Measurements from ENCODE around the gene AFAP1L1.

The AFAP1L1 gene

DNA sequence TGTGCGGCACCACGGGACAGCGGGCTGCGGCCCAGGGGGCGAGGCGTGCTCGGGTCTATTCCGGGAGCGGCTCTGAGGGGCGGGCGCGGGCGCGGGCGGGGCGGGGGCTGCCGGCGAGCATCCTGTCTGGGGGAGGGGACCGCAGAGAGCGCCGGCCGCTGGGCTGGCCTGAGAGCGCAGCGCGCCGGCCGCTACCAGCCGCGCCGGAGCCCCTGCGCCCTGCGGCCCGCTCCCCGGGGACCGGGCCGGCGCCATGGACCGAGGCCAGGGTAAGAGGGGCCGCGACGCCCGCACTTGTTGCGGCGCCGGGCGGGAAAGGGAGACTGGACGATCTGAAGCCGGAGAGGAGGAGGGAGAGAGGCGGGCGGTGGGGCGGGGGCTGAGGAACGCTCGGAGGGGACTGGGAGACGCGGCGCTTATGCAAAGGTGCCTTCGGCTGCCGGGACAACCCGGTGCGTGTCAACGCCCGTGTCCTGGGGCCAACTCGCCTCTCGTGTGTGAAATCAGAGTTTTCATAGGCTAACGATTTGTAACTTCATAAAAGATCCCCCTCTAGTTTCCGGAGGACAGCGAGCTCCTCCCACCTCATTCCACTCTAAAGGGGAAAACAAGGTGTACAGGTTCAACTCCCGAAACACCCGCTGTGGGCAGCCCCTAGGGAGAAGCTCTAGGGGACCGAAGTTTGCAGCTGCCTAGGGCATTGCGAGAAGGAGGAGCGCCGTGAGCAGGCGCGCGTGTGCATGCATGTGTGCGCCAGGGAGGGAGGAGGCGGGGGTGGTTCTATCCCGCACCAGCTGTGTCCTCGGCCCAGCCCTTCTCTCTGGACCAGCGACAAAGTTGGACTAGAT is at the start of gene AFAP1L1:
Gene AFAP1L1 (plus strand): TSS at position 144 of the 848 bp plus-strand sequence. CDS start 110 bp downstream, at position 254.
- FAIRE-seq (peak; percentile 91), DNase-seq (ENCODE audit: low spot score) (peak; percentile 84)

DNA sequence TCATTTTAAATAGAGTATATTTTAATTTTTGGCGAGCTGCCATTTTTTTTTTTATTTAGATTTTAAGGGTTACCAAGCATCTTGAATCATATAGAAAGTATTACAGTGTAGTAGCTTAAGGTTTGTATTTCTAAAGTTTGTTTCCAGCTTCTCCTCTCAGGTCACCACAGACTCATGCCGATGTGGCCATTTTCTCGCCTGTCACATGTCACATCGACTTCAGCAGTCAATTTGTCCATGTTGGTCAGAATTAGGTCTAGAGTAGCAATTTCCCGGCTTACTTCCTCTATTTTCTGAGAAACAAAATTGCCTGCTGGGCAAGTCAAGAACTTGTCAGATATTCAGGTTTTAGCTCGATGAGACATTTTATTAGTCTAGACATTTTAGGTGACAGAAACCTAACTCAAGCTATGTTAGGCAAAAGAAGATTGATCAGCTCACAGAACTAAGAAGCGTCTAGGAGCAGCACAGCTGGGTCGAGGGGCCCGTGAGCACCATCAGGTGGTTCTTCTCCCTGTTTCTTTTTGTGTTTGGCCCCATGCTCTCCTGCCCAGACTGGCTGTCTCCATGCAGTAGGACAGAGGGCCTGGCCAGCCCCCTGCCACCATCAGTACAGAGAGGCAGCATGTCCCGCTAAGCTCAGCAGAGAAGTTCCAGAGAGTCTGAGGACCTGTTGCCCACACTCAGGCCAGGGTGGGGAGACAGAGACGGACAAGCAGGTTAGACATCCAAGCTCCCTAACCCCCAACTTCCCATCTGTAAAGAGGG is 48.4 kb upstream of the AFAP1L1 start:
- DNase-seq (ENCODE audit: low spot score) (no peak), FAIRE-seq (no peak)

DNA sequence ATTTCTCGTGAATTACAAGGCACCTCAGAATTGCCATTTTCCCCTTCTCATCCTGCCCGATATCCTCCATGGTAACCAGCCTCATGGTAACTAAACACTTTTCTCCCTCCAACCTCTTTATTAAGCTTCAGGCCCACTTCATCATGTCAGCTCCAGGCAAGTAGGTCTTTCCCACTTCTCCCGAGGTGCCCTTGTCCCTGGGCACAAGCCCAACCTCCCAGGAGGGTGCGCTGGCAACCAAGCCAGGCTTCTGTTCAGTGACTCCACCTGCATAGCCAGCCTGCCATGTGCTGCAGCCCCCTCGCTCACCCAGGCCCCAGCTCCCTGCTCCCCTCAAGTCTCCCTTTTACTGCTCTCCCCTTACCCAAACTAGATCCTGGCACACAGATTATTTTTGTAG is 47.4 kb upstream of the AFAP1L1 start:
- DNase-seq (ENCODE audit: low spot score): no peak
- no peak for FAIRE-seq

DNA sequence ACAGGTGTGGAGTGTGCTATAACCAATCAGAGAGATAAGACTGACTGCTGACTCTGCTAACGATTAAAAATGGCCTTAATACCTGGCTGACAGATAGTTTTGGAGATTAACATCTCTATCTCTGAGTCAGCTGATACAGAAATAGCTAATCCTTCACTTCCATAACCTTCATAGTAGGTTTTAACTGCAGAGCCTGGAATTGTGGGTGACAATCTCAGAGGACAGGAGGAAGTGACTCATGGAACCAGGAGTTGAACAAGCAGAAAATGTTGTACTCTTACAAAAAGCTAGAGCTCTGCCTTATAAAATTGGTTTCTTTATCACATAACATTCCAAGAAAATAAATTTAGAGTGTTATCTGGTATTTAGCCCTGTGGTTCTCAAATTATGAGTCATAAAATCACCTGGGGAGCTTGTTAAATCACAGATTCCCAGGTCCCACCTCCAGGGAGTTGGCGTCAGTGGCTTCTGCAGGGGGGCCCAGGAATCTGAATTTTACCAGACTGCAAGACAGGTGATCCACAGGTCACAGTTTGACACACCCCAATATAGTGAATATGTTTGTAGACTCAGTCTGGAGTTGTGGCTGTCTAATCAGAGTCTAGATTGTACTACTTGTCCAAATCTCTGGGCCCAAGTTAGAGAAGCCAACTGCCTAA is 44.4 kb upstream of the AFAP1L1 start:
- no peak for FAIRE-seq
- peak; percentile 52 for DNase-seq (ENCODE audit: low spot score)

DNA sequence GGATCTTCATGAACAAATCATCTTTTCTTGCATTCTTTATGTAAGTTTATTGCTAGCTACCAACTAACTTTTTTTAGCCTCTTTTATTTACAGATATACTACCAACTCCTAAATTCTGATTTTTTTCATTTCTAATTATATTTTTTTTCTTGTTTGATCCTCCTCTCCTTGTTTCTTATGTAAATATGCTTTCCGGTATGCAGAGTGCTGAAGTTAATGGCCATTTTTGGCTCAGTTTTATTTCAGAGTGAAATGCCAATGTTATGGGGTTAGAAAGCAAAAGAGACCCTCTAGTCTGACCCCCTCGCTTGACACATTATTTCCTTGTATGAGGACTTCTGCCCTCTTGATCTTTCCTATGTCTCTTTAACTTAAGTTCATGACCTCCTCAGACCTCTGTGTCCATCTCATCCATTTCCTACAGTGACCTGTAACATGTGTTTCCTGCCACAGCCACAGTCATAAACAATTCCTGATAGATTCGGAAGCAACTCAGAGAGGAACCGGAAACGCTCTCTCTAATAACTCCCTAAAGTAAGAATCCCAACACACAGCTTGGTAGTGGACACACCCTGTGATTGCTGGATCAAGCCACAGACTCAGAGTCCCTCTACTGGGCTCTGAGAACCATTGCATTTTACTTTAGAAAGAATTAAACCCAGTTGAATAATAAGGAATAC is 42.9 kb upstream of the AFAP1L1 start:
- FAIRE-seq: no peak

DNA sequence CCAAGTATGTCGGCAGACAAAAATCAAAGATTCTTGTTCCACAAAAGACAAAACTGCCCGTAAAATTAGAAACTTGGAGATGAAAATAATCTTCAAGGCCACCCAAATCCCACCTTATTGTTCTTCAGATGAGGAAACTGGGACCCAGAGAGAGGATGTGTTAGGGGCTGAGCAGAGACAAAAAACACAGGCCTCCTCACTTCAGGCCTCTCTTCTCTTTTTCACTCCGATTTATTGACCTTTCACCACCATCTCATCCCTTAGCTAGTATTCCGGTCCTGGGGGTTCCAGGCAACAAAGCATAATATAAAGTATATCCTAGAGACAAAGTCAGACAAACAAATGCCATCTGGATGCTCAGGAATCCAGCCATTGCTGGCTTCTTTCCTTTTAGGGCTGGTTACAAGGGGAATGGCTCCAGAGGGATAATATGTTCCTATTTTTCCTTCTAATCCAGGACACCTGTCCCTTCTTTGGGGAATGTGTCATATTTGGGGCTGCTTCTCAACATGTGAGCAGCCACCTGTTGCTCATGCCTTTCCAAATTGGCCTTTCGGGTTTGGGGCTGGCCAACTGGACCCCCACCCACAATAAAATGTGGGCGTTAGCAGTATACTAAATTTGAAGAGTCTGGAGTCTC is 42.2 kb upstream of the AFAP1L1 start:
- FAIRE-seq (no peak), DNase-seq (ENCODE audit: low spot score) (no peak)

More for the DNA sequence above, 42.9 kb upstream of the AFAP1L1 start:
- DNase-seq (ENCODE audit: low spot score): peak; percentile 80

DNA sequence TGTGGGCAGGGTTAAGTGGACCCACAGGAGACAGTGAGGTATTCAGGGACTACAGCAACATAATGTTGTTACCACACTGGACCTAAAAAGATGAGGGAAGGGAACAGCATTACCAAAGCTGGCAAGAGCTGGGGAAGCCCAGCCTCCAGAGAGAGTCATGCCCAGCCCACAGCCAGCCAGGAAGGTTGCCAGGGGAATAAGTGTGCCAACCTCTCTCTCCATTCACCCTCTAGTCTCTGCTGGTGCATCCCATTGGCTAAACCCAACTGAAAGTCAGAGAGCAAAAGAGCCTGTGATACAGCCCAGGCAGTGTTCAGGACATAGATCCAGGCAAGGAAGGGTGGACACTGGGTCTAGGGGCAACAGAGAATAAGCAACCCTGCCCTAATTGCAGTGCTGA is 35.8 kb upstream of the AFAP1L1 start:
- DNase-seq (ENCODE audit: low spot score): no peak
- FAIRE-seq: no peak

DNA sequence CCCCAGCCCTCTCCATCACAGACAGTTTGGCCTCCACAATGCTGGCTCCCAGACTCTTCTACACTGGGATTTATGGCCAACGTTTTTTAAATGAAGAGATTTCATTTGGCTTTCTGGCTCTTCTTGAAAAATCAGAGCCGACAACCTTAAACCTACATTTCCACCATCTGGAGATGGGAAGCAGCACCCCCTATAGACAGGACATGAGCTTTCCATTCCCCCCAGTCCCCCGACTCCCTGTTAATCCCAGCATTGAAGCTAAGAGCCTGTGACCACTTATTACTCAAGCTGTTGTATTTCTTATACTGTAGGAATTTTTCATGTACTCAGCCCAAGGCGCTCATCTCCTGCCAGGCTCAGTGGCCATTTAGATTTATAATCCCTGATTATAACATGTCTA is 34.0 kb upstream of the AFAP1L1 start:
- FAIRE-seq (no peak), DNase-seq (ENCODE audit: low spot score) (no peak)

DNA sequence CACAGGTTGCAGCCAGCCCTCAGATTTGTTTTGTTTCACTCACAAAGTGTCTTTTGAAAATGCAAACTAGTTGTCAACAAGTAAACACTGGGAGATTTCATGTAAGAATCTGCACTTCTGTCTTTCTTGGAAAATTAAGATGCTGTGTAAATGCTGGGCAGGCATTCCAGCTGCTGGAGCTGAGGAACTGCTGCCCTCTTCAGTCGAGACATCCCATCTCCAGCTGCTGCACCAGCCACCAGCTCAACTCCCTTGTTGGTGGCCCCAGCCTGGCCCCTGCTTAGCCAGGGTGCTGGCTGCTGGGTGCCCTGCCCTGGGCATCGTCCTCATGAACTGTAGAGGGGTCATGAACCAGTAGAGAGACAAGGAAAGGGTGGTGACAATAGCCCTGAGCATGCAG is 33.1 kb upstream of the AFAP1L1 start:
- FAIRE-seq (no peak), DNase-seq (ENCODE audit: low spot score) (no peak)

DNA sequence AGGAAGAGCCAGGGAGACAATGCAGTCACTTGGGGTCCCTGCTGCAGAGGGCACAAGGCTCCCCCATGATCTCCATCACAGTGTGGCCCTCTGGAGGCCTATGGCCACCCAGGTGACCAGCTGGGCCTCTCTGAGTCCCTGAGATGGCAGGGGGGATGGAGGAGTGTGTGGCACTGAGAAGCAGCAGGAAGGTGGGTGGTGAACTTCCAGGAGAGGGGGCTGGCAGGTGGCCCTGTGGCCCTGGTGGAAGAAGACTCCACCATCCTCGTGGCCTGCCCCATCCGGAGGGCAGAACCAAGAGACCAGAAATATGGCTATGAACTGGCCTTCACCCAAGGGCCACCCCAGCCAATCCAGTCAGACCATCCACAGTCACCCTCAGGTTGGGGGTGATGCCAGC is 31.7 kb upstream of the AFAP1L1 start:
- no peak for FAIRE-seq

DNA sequence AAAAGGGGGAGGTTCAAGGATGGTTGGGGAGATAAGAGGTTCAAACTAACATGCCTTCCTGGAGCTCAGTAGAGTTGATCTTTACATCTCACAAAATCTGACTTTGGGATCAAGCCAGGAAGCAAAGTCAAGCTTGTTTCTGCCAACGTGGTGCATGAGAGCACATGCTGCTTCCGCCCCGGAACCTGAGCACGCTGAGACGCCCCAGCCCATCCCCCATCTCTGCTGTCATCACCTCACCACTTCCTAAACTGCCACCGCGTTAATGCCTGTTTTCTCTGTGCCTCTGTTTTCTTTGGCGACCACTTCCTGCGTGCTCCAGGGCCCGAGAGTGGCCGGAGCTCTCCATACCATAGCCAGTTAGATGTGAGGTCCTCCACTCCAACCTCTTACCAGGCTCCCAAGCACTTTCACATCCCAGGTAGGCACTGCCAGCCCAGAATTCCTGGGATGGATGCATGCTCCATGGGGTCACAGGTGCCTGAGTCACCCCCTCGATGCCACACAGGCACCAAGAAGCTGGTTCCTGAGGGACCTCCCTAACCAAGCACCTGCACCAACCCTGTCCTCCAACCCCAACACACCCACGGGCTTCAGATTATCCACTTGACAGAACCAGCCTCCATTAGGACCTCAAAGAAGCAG is 31.2 kb upstream of the AFAP1L1 start:
- DNase-seq (ENCODE audit: low spot score): no peak

More for the DNA sequence above, 31.7 kb upstream of the AFAP1L1 start:
- DNase-seq (ENCODE audit: low spot score): no peak

DNA sequence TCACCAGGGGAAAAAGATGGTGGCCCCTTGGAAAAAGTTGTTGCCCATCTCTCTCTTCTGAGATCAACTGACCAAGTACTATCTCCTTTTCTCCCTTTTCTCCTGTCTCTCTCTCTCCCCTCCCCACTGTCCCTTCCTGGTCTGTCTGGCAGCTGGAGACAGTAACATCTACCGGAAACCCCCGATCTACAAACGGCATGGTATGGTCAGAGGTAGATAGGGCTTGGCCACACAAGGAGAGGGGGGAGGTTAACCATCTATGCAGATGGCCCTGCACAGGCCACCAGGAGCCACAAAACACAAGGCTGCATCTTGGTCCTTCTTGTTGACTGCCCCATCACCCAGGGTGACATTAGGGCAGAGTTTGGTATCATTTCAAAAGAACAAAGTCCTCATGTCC is 29.3 kb upstream of the AFAP1L1 start:
- FAIRE-seq: no peak
- DNase-seq (ENCODE audit: low spot score): no peak

More for the DNA sequence above, 31.2 kb upstream of the AFAP1L1 start:
- FAIRE-seq: no peak

DNA sequence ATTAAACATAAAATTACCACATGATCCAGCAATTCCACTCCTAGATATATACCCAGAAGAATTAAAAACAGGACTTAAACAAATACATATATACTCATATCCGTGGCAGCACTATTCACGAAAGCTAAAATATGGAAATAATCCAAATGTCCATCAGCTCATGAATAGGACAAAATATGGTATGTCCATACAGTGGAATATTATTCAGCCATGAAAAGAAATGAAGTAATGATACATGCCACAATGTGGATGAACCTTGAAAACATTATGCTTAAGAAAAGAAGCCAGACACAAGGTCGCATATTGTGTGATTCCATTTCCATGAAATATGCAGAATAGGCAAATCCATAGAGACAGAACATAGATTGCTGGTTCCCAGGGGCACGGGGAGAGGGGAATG is 24.8 kb upstream of the AFAP1L1 start:
- DNase-seq (ENCODE audit: low spot score) (no peak), FAIRE-seq (no peak)

DNA sequence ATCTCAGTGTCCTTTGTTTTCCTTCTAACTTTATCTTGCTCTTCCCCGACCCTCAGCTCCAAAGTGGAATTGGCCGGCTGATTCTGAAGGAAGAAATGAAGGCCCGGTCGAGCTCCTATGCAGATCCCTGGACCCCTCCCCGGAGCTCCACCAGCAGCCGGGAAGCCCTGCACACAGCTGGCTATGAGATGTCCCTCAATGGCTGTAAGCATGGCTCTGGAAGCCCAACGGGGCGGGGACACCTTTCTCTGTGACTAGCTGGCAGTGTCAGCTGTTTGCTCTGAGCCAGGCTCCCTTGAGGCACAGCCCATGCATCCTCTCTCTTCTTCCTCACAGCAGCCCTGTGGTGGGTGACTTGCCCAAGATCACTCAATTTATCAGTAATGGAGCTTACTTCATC is 23.9 kb upstream of the AFAP1L1 start:
- FAIRE-seq: no peak

DNA sequence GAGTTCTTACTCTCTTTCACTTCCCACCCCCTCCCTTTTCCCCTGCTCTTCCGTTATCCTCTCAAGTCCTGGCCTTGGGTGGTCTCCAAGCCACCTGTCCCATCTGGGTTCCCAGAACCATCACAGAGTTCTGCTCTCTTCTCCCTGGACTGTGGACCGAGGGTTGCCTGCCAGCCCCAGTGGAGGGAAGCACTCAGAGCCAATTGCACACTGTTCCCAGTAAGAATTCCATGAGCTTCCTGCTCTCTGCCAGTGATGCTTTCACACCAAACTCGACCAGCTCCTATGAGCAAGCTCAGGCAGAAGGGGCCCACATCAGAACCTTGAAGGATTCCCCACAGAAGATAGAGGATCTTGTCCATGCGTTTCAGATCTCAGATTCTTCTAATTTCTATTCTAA is 20.1 kb upstream of the AFAP1L1 start:
- FAIRE-seq: no peak
- DNase-seq (ENCODE audit: low spot score): no peak

More for the DNA sequence above, 23.9 kb upstream of the AFAP1L1 start:
- DNase-seq (ENCODE audit: low spot score): no peak

DNA sequence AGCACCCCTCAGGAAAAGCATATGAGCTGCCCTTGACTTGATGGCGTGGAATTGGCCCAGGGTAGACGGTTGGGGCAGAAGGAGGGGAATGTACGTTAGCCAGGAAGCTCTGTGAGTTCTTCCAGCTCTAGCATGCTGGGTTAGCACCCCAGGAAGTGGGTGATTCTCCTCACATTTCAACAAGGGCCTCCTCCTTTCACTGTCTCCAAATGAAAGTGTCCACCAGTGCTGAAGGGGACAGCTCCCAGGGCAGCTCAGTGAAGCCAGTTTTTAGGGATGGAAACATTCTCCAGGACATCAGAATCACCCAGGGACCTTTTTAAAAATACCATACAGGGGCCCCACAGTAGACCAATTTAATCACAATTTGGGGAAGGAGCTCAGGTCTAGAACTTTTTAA is 17.2 kb upstream of the AFAP1L1 start:
- no peak for FAIRE-seq

DNA sequence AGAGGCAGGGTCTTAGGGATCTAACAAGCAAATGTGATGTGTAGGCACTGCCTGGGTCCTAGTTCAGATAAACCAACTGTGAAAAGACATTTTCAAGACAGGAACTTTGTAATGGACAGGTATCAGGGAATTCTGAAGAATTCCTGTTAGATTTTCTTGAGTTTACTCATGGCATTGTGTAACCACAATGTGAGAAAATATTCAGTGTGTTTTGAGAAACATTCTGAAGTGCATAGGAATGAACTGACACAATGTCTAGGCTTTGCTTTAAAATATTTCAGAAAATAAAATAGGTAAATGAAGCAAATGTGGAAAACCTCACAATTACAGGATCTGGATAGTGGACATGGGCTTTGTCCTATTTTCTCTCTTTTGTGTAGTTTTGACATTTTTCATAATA is 15.2 kb upstream of the AFAP1L1 start:
- DNase-seq (ENCODE audit: low spot score): no peak

More for the DNA sequence above, 17.2 kb upstream of the AFAP1L1 start:
- DNase-seq (ENCODE audit: low spot score): peak; percentile 51

DNA sequence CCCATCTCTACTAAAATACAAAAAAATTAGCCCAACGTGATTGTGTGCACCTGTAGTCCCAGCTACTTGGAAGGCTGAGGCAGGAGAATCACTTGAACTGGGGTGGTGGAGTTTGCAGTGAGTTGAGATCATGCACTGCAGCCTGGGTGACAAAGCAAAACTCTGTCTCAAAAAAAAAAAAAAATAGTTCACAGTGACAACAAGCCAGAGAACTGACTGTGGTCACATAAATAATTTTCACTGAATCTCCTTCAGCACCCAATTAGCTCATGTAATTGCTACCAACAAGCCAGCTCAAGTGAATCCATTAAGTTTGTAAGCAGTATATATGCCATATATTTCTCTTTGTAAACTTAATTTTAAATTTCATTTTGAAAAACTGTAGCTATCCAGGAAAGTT is 14.5 kb upstream of the AFAP1L1 start:
- DNase-seq (ENCODE audit: low spot score): no peak
- FAIRE-seq: no peak

More for the DNA sequence above, 15.2 kb upstream of the AFAP1L1 start:
- FAIRE-seq: no peak

DNA sequence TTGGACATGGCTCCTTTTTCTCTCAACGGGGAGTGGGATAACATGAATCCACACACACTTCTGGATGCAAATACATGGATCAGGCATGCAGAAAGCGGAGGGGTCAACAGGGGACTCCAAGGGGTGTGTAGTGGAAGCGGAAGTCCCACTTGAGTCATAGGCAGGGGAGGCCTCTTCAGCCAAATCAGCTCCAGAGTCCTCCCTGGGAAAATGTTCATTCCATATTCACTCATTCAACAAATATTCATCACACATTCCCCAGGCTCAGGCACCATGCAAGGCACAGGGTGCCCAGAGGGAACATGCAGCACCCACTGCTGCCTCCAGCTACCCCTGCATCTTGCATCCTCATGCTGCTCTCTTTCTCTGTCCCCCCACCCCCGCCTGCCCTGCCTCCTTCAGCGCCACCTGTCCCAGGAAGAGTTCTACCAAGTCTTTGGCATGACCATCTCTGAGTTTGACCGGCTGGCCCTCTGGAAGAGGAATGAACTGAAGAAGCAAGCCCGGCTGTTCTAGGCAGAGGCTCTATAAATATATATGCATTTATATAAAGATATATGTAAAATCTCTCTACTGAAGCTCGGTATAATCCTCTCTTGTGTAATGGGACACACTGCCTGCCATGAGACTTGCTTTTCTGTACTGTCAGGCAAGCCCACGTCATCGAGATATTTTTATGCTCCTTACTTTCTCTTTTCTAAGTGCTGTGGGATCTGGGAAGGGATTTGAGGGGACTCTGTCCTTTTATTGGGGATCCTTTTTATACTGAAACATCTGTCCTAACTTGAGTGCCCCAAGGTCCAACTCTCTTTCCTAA is 13.6 kb upstream of the AFAP1L1 start:
- FAIRE-seq (peak; percentile 68), DNase-seq (ENCODE audit: low spot score) (peak; percentile 58)
